Uterus (tissue), 4 donors: Measurements from ENCODE around the gene BHLHA9. TPM values are rescaled to one million over a fixed set of nuclear protein-coding genes. Genes with fewer than 3 reads are reported as not detected.

Experiments used
- DNase-seq, 2 donors: peaks; one replicate each; pipeline ENCODE4 v3.0.0-alpha.2; 2019 to 2020
- H3K27ac ChIP-seq, 2 donors: fragments of 200-600 bp; sonication (generic); 1 replicate in 1 of 2; 2 replicates in 1 of 2; pipeline ENCODE4 v1.5.1; 2016 to 2018
- H3K27me3 ChIP-seq, 2 donors: fragments of 200-600 bp; sonication (generic); one replicate each; pipeline ENCODE4 v1.5.1; 2018 to 2019; ENCODE audit warnings: control low read depth in 1 of 2
- H3K36me3 ChIP-seq, 2 donors: fragments of 200-600 bp; sonication (generic); one replicate each; pipeline ENCODE4 v1.5.1; 2019; ENCODE audit warnings: control low read depth in 1 of 2
- H3K4me1 ChIP-seq, 2 donors: fragments of 200-600 bp; sonication (generic); one replicate each; pipeline ENCODE4 v1.5.1; 2018 to 2019; ENCODE audit warnings: control low read depth in 1 of 2
- H3K4me3 ChIP-seq, 2 donors: fragments of 200-600 bp; sonication (generic); 1 replicate in 1 of 2; 2 replicates in 1 of 2; pipeline ENCODE4 v1.5.1; 2018 to 2019; ENCODE audit warnings: mild to moderate bottlenecking in 1 of 2
- H3K9me3 ChIP-seq, 2 donors: fragments of 200-600 bp; sonication (generic); one replicate each; pipeline ENCODE4 v1.5.1; 2019; ENCODE audit warnings: control low read depth in 1 of 2
- POLR2A ChIP-seq, 2 donors: fragments of 450-650 bp; IDR thresholded peaks; one replicate each; pipeline ENCODE4 v1.6.1; 2016; ENCODE audit warnings: antibody characterized with exemption in 2 of 2, mild to moderate bottlenecking in 1 of 2, moderate library complexity in 1 of 2
- intact Hi-C: fragments of 100-400 bp; cut with DNase I; formaldehyde crosslinking; loops from one replicate; pipeline ENCODE4 v1.15.1; 2023; ENCODE audit warnings: low total_unique reads
- total RNA-seq, 4 donors: library from RNA; depleted of rRNA in 3 of 4; stranded (reverse); fragments of >200 nt in 3 of 4; gene quantifications; one replicate each; pipeline versions ENCODE4 v1.1.0 to v1.2.4, GENCODE V29; 2014 to 2023
- TF ChIP-seq, protein P1 (sequence below), 4 experiments: fragments of 200-600 bp in 2 of 4; fragments of 450-650 bp in 2 of 4; sonication (generic) in 2 of 4; IDR thresholded peaks; one replicate each; pipeline ENCODE4 v1.5.1; 2016 to 2019; ENCODE audit warnings: antibody characterized with exemption in 4 of 4, mild to moderate bottlenecking in 2 of 4, moderate library complexity in 1 of 4
- donor health status: DM: yes; HTN: yes; CAD: no.

Gene BHLHA9
- total RNA-seq, 4 donors from 2014 or later: not detected

DNA sequence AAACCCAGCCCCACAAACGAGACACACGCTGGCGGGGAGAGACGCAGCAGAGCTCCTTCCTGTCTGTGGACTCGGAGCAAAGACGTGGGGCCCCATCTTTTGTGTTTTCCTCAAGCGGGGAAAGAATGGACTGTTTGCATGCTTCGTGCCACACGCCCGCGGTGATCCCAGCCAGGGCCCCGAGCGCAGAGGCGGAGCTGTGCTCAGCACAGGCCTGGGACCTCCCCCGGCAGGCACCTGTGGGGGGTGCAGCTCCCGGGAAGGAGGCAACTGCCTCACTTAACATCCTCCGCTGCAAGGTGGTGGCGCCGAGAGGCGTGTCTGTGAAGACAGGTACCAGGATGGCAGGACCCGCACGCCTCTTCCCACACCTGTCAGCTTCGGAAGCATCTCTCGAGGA is 28.4 kb downstream of the BHLHA9 start:
- Histone ChIP-seq H3K9me3 (no peaks in the 10 kb centered on the region), H3K4me3 (no peak overlapping the region), H3K27me3 (no peaks in the 10 kb centered on the region), H3K4me1 (no peaks in the 10 kb centered on the region), H3K36me3 (no peaks in the 10 kb centered on the region), H3K27ac (no peak overlapping the region)
- TF ChIP-seq POLR2A (IDR thresholded peaks at IDR 0.05): no peak
- TF ChIP-seq, protein P1, sequence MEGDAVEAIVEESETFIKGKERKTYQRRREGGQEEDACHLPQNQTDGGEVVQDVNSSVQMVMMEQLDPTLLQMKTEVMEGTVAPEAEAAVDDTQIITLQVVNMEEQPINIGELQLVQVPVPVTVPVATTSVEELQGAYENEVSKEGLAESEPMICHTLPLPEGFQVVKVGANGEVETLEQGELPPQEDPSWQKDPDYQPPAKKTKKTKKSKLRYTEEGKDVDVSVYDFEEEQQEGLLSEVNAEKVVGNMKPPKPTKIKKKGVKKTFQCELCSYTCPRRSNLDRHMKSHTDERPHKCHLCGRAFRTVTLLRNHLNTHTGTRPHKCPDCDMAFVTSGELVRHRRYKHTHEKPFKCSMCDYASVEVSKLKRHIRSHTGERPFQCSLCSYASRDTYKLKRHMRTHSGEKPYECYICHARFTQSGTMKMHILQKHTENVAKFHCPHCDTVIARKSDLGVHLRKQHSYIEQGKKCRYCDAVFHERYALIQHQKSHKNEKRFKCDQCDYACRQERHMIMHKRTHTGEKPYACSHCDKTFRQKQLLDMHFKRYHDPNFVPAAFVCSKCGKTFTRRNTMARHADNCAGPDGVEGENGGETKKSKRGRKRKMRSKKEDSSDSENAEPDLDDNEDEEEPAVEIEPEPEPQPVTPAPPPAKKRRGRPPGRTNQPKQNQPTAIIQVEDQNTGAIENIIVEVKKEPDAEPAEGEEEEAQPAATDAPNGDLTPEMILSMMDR (IDR thresholded peaks at IDR 0.05): no peak
- DNase-seq: no peak
- intact Hi-C loops: no loop called here

DNA sequence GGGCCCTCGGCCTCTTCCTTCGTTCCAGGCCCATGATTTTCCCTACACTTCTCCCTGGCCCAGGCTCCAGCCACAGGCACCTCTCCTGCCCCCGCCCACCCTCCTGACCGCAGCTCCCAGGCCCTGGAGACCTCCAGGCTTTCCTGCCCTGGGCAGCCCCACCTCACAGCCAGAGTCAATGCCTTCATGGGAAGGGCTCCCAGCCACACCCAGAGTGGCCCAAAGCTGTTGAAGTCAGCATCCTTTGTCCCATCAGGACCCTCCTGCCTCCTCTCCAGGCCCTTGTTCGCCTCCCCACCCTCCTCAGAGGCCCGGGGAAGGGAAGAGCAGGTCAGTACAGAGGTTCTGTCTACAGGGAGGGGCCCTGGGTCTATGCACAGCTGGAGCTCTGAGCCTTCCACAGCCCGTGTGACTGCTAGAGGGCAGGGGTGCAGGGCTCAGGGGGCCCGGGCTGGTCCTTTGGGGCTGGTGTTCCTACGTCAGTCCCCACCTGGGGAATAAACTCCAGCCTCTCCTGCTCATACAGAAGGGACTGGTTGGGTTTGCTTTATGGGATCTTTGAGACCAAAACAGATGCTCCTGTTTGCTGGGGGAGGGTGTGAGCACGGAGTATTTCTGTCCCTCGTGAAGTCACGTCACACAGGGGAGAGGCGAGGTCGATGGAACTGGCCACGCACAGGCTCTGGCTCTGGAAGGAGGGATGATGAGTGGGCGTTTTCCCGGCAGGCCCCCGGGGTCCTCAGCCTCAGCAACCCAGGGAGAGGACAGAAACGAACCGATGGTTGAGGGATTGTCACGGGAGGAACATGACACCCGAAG is 29.5 kb downstream of the BHLHA9 start:
- H3K4me1 ChIP-seq: no peaks in the 10 kb centered on the region
- H3K9me3 ChIP-seq: no peaks in the 10 kb centered on the region
- no peak for DNase-seq
- H3K27me3 ChIP-seq: no peaks in the 10 kb centered on the region
- no peaks in the 10 kb centered on the region for H3K36me3 ChIP-seq
- H3K4me3 ChIP-seq: no peak overlapping the region
- no peak overlapping the region for H3K27ac ChIP-seq
- intact Hi-C loops: no loop called here
- TF ChIP-seq, protein P1 (IDR thresholded peaks at IDR 0.05): no peak
- TF ChIP-seq POLR2A (IDR thresholded peaks at IDR 0.05): no peak

DNA sequence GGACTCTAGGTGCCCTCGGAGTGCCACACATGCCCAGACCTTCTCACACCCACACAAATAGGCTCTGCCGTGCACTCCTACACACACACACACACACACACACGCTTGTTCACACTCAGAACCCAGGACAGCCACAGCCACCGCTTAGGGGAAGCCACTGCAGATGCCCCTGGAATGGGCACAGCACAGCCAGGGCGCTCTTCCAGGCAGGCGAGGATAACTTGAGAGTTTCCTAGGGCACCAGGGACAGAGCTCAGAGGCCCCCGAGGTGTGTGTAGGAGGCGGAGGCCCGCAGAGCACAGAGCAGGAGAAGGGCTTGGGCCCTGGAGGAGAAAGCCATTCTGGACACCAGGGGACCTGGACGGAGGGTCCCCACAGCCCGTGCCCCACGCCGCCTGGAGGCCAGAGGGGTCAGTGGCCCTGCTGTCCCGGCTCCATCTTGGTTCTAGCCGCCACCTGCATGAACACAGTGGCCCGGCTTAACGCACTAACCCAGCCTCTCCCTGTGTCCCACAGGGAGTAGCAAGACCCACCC is 30.2 kb downstream of the BHLHA9 start:
- DNase-seq: no peak
- Histone ChIP-seq H3K4me3 (no peak overlapping the region), H3K9me3 (no peaks in the 10 kb centered on the region), H3K36me3 (no peaks in the 10 kb centered on the region), H3K4me1 (no peaks in the 10 kb centered on the region), H3K27me3 (no peaks in the 10 kb centered on the region), H3K27ac (no peak overlapping the region)
- TF ChIP-seq POLR2A (IDR thresholded peaks at IDR 0.05): no peak
- intact Hi-C loops: no loop called here

GRCh38 chr17:1301546-1301945 is 31.3 kb downstream of the BHLHA9 start:
- Histone ChIP-seq H3K36me3 (no peaks in the 10 kb centered on the region), H3K27me3 (no peaks in the 10 kb centered on the region), H3K9me3 (no peaks in the 10 kb centered on the region), H3K4me3 (no peak overlapping the region), H3K4me1 (no peaks in the 10 kb centered on the region), H3K27ac (no peak overlapping the region)
- intact Hi-C loops: no loop called here
- TF ChIP-seq, protein P1 (IDR thresholded peaks at IDR 0.05): no peak
- TF ChIP-seq POLR2A (IDR thresholded peaks at IDR 0.05): no peak
- no peak for DNase-seq

- H3K27ac ChIP-seq: no peak overlapping the region
- intact Hi-C loops: no loop called here
- no peaks in the 10 kb centered on the region for H3K27me3 ChIP-seq
- no peak for DNase-seq
- no peaks in the 10 kb centered on the region for H3K9me3 ChIP-seq
- no peak overlapping the region for H3K4me3 ChIP-seq
- no peaks in the 10 kb centered on the region for H3K36me3 ChIP-seq
- no peaks in the 10 kb centered on the region for H3K4me1 ChIP-seq
- TF ChIP-seq, protein P1 (IDR thresholded peaks at IDR 0.05): no peak
- TF ChIP-seq POLR2A (IDR thresholded peaks at IDR 0.05): no peak
Measured at GRCh38 chr17:1302761-1303160, 32.5 kb downstream of the BHLHA9 start.
